Measurements from ENCODE around the gene PRKAR2B.

The PRKAR2B gene

GRCh38 chr7:107180378-107180777 is 135.9 kb downstream of the PRKAR2B start:
- DNase-seq (ENCODE audit: insufficient read length, low spot score) (no peak), FAIRE-seq (no peak)
- no peak for TF ChIP-seq CTCF (IDR thresholded peaks at IDR 0.05; ENCODE audit: insufficient read depth, missing control alignments)

- no peak for TF ChIP-seq CTCF (IDR thresholded peaks at IDR 0.05; ENCODE audit: insufficient read depth, missing control alignments)
- FAIRE-seq (no peak), DNase-seq (ENCODE audit: insufficient read length, low spot score) (no peak)
These were observed 136.7 kb downstream of the PRKAR2B start for GRCh38 chr7:107181172-107181571.

GRCh38 chr7:107185716-107186115 is 141.2 kb downstream of the PRKAR2B start:
- no peak for TF ChIP-seq CTCF (IDR thresholded peaks at IDR 0.05; ENCODE audit: insufficient read depth, missing control alignments)
- FAIRE-seq (no peak), DNase-seq (ENCODE audit: insufficient read length, low spot score) (no peak)

- no peak for TF ChIP-seq CTCF (IDR thresholded peaks at IDR 0.05; ENCODE audit: insufficient read depth, missing control alignments)
- no peak for DNase-seq (ENCODE audit: insufficient read length, low spot score)
- FAIRE-seq, result no peak
These were observed 141.7 kb downstream of the PRKAR2B start for GRCh38 chr7:107186240-107186639.

- no peak for TF ChIP-seq CTCF (IDR thresholded peaks at IDR 0.05; ENCODE audit: insufficient read depth, missing control alignments)
These were observed 143.3 kb downstream of the PRKAR2B start for GRCh38 chr7:107187774-107188173.

GRCh38 chr7:107190090-107190489 is 145.6 kb downstream of the PRKAR2B start:
- DNase-seq (ENCODE audit: insufficient read length, low spot score) (no peak), FAIRE-seq (no peak)
- no peak for TF ChIP-seq CTCF (IDR thresholded peaks at IDR 0.05; ENCODE audit: insufficient read depth, missing control alignments)

More at GRCh38 chr7:107187774-107188173, 143.3 kb downstream of the PRKAR2B start:
- no peak for FAIRE-seq
- no peak for DNase-seq (ENCODE audit: insufficient read length, low spot score)

GRCh38 chr7:107194052-107194451 is 149.5 kb downstream of the PRKAR2B start:
- no peak for FAIRE-seq
- DNase-seq (ENCODE audit: insufficient read length, low spot score), result no peak
- TF ChIP-seq CTCF (IDR thresholded peaks at IDR 0.05; ENCODE audit: insufficient read depth, missing control alignments), result no peak

Measured in D721Med (cell line).